ENCODE measurements around the gene NXN.

GRCh38 chr17:1003633-1003971 lies 24.0 kb upstream of the NXN start:
- TF ChIP-seq CTCF (IDR thresholded peaks at IDR 0.05) = no peak
- TF ChIP-seq ZFX (IDR thresholded peaks at IDR 0.05; ENCODE audit: borderline replicate concordance) = no peak
